HG03460 (cell line): ENCODE results near the gene CALM3.

Experiments
- ATAC-seq: cut with Tn5 transposase; IDR thresholded peaks from one replicate; pipeline ENCODE4 v1.9.1; 2021; ENCODE audit not compliant: unreplicated experiment

The CALM3 gene

GRCh38 chr19:46634656-46635218 is 33.6 kb downstream of the CALM3 start:
- no peak for ATAC-seq

GRCh38 chr19:46635920-46636761 is 35.0 kb downstream of the CALM3 start, which contains the start of gene GNG8:
Gene GNG8 (minus strand): TSS chr19:46636202. CDS start chr19:46634682, 1,520 bp downstream.
- ATAC-seq: no peak

DNA sequence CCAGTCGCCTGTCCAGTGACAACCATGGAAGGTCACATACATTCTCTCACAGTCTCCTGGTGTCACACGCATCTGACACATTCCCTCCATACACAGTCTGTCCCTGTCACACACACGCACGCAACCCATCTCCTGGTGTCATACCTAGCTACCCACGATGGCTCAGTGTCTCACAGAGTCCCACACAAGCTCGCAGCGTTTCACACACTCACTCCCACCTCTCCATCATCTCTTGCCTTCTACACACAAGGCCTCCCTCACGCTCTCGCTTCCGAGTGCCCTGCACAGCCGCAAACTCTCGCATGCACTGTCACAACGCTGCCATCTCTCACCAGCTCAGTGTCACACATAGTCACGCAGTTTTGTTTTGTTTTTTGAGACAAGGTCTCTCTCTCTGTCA is 36.1 kb downstream of the CALM3 start:
- no peak for ATAC-seq

GRCh38 chr19:46639358-46640182 is 38.4 kb downstream of the CALM3 start:
- no peak for ATAC-seq

- ATAC-seq: no peak
These were observed 39.5 kb downstream of the CALM3 start for GRCh38 chr19:46640656-46641055.

- no peak for ATAC-seq
These were observed 43.6 kb downstream of the CALM3 start for GRCh38 chr19:46644720-46645119.

DNA sequence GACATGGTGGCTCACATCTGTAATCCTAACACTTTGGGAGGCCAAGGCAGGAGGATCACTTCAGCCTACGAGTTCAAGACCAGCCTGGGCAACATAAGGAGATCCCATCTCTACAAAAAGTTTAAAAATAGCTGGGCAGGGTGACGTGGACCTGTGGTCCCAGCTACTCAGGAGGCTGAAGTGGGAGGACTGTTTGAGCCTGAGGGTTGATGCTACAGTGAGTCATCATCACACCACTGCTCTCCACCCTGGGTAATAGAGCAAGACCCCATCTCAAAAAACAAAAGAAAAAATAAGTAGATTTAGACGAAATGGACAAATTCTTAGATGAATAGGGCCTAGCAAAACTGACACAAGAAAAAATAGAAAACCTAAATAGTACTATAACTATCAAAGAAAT is 45.3 kb downstream of the CALM3 start:
- ATAC-seq: no peak

GRCh38 chr19:46648060-46648960 is 47.2 kb downstream of the CALM3 start:
- no peak for ATAC-seq

GRCh38 chr19:46648961-46649960 is 48.1 kb downstream of the CALM3 start:
- no peak for ATAC-seq

- no peak for ATAC-seq
These were observed 49.3 kb downstream of the CALM3 start for GRCh38 chr19:46650445-46650844.

GRCh38 chr19:46654621-46655152 is 53.6 kb downstream of the CALM3 start:
- no peak for ATAC-seq

- no peak for ATAC-seq
These were observed 55.4 kb downstream of the CALM3 start for GRCh38 chr19:46656541-46656940.

DNA sequence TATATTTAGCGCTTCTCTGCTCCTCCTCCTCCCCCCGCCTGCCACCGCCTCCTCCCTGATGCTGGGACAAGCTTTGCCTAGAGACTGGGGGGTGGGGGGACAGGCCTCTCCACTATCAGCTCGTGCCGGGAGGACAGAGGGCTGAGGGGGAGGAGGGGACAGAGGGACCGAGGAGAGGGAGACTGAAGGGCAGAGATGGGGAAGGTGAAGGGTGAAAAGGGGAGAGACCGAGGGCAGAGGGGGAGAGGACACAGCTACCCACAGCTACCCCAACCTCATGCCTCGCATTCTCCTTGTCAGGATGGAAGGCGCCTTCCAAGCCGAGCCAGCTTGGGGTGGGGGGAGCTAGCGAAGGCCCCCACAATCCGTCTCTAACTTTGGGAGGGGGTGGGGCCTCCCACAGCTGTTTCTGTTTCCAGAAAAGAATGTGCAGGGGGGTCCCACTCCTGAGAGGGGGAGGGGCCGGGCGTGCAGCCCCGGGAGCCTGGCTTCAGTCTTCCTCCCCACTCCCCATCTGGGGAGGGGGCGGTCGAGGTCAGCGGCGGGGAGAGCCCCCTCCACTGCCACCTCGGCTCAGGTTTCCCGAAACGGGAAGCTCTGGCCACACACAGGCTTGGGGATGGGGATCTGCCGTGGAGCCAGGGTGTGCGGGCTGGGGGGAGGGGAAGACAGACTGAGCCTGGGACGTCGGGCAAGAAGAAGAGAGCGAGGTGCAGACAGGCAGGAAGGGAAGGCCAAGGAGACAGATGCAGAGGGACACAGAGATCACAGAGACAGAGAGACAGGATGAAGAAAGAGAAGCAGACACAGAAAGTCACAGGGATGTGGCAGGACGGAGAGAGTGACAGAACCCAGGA is 58.2 kb downstream of the CALM3 start:
- ATAC-seq: no peak

GRCh38 chr19:46660008-46660517 is 58.9 kb downstream of the CALM3 start:
- no peak for ATAC-seq
